ENCODE measurements around the gene PRAMEF27. TPM values are rescaled to one million over a fixed set of nuclear protein-coding genes. Genes with fewer than 3 reads are reported as not detected.
"Not testable (repeated sequence)": the region's sequence is repeated elsewhere in the genome, so short reads cannot be mapped to it uniquely, and the experiment has no call there.

PRAMEF27 gene
- polyA plus RNA-seq (2012; ENCODE audit: insufficient read depth, insufficient read length, low read depth), result not detected

- not testable (repeated sequence) for H3K4me3 ChIP-seq (ENCODE audit: low read depth, low read length); H3K4me1 ChIP-seq; DNase-seq; H3K36me3 ChIP-seq; H3K9me3 ChIP-seq; H3K27me3 ChIP-seq
Observed at GRCh38 chr1:13056475-13056874, at the start of gene PRAMEF27. Gene PRAMEF27, minus strand, starts transcription at chr1:13056575. Its CDS starts 2,916 bp downstream, at chr1:13053659.

GRCh38 chr1:13070474-13070873 lies 14.1 kb upstream of the PRAMEF27 start, which contains the start of gene PRAMEF25:
Gene PRAMEF25, plus strand, starts transcription at chr1:13070774. Its CDS starts 2,920 bp downstream, at chr1:13073694.
- H3K27me3 ChIP-seq; H3K4me1 ChIP-seq; H3K36me3 ChIP-seq; H3K4me3 ChIP-seq (ENCODE audit: low read depth, low read length); H3K9me3 ChIP-seq; DNase-seq: not testable (repeated sequence)

GRCh38 chr1:13019846-13020245 lies 36.5 kb downstream of the PRAMEF27 start:
- H3K4me3 ChIP-seq (ENCODE audit: low read depth, low read length); H3K9me3 ChIP-seq; H3K4me1 ChIP-seq; H3K36me3 ChIP-seq; DNase-seq; H3K27me3 ChIP-seq: not testable (repeated sequence)

- H3K9me3 ChIP-seq; H3K4me1 ChIP-seq; H3K4me3 ChIP-seq (ENCODE audit: low read depth, low read length); DNase-seq; H3K27me3 ChIP-seq; H3K36me3 ChIP-seq: not testable (repeated sequence)
Observed at GRCh38 chr1:13011932-13012331, 44.4 kb downstream of the PRAMEF27 start.

- not testable (repeated sequence) for H3K36me3 ChIP-seq; H3K27me3 ChIP-seq; DNase-seq; H3K4me3 ChIP-seq (ENCODE audit: low read depth, low read length); H3K4me1 ChIP-seq; H3K9me3 ChIP-seq
Observed at GRCh38 chr1:13009348-13009747, 47.0 kb downstream of the PRAMEF27 start.

GRCh38 chr1:13005732-13006131 lies 50.6 kb downstream of the PRAMEF27 start:
- H3K9me3 ChIP-seq; H3K27me3 ChIP-seq; DNase-seq; H3K36me3 ChIP-seq; H3K4me3 ChIP-seq (ENCODE audit: low read depth, low read length); H3K4me1 ChIP-seq: not testable (repeated sequence)

Measured in BE2C (cell line).